Esophagus muscularis mucosa (tissue), 4 donors: Measurements from ENCODE around the gene RGS4. TPM values are rescaled to one million over a fixed set of nuclear protein-coding genes. Genes with fewer than 3 reads are reported as not detected.

Source experiments
- DNase-seq: peaks from one replicate; pipeline ENCODE4 v3.0.0-alpha.2; 2017; ENCODE audit errors: extremely low spot score
- H3K27ac ChIP-seq, 4 donors: fragments of 200-600 bp; sonication (generic); replicated peaks in 1 of 4; 1 replicate in 3 of 4; 2 replicates in 1 of 4; pipeline ENCODE4 v1.5.1; 2016 to 2019; ENCODE audit warnings: mild to moderate bottlenecking in 1 of 4
- H3K27me3 ChIP-seq, 4 donors: fragments of 200-600 bp; sonication (generic); one replicate each; pipeline versions ENCODE4 v1.5.1 to v1.6.0; 2016 to 2019
- H3K36me3 ChIP-seq, 4 donors: fragments of 200-600 bp; sonication (generic); one replicate each; pipeline ENCODE4 v1.5.1; 2016 to 2019
- H3K4me1 ChIP-seq, 4 donors: fragments of 200-600 bp; sonication (generic); one replicate each; pipeline ENCODE4 v1.5.1; 2016 to 2019
- H3K4me3 ChIP-seq, 4 donors: fragments of 200-600 bp; sonication (generic); 1 replicate in 2 of 4; 2 replicates in 2 of 4; pipeline ENCODE4 v1.5.1; 2016 to 2019; ENCODE audit warnings: mild to moderate bottlenecking in 4 of 4, moderate library complexity in 1 of 4
- H3K9me3 ChIP-seq, 4 donors: fragments of 200-600 bp; sonication (generic); 1 replicate in 3 of 4; 2 replicates in 1 of 4; pipeline ENCODE4 v1.5.1; 2016 to 2019
- EP300 ChIP-seq: sonication (generic); formaldehyde crosslinking; IDR thresholded peaks from one replicate; pipeline ENCODE4 v1.6.1; 2017; ENCODE audit warnings: antibody characterized with exemption
- POLR2A ChIP-seq: fragments of 450-650 bp; IDR thresholded peaks from one replicate; pipeline ENCODE4 v1.6.1; 2017; ENCODE audit warnings: antibody characterized with exemption, moderate library complexity, mild to moderate bottlenecking, low read depth
- POLR2AphosphoS5 ChIP-seq, 2 donors: sonication (generic); formaldehyde crosslinking; IDR thresholded peaks; one replicate each; pipeline ENCODE4 v1.6.1; 2017; ENCODE audit warnings: antibody characterized with exemption in 2 of 2
- WGBS: methylation state at CpG from one replicate; pipeline ENCODE4 v1.1.5; 2018; 5-methylcytosine and 5-hydroxymethylcytosine counted together
- intact Hi-C: fragments of 100-400 bp; cut with DNase I; formaldehyde crosslinking; loops from one replicate; pipeline ENCODE4 v1.15.1; 2023
- total RNA-seq, 4 donors: library from RNA; depleted of rRNA; stranded (reverse); fragments of >200 nt; gene quantifications; one replicate each; pipeline versions ENCODE4 v1.1.0 to v1.2.1, GENCODE V29; 2016
- TF ChIP-seq, protein P1 (sequence below), 3 experiments: fragments of 200-600 bp in 2 of 3; fragments of 450-650 bp in 1 of 3; sonication (generic) in 2 of 3; IDR thresholded peaks; one replicate each; pipeline ENCODE4 v1.5.1; 2017 to 2019; ENCODE audit warnings: antibody characterized with exemption in 3 of 3, mild to moderate bottlenecking in 2 of 3, moderate library complexity in 1 of 3

Gene RGS4
- total RNA-seq, 4 donors from 2014 or later, result 15.8 to 39.9 (median 24.0) TPM

GRCh38 chr1:163090321-163090945 lies 21.3 kb downstream of the RGS4 start:
- Histone ChIP-seq H3K4me1 (peaks cover 0 to 25% (median 15%) of the 10 kb centered on the region in 4 donors), H3K9me3 (no peaks in the 10 kb centered on the region), H3K36me3 (no peaks in the 10 kb centered on the region), H3K27me3 (no peaks in the 10 kb centered on the region), H3K4me3 (no peak overlapping the region), H3K27ac (no peak overlapping the region)
- no peak for DNase-seq
- 87% methylated on average over 3 of the region's 3 CpGs for WGBS
- intact Hi-C loops, result no loop called here
- TF ChIP-seq EP300, result no peak
- TF ChIP-seq, protein P1, sequence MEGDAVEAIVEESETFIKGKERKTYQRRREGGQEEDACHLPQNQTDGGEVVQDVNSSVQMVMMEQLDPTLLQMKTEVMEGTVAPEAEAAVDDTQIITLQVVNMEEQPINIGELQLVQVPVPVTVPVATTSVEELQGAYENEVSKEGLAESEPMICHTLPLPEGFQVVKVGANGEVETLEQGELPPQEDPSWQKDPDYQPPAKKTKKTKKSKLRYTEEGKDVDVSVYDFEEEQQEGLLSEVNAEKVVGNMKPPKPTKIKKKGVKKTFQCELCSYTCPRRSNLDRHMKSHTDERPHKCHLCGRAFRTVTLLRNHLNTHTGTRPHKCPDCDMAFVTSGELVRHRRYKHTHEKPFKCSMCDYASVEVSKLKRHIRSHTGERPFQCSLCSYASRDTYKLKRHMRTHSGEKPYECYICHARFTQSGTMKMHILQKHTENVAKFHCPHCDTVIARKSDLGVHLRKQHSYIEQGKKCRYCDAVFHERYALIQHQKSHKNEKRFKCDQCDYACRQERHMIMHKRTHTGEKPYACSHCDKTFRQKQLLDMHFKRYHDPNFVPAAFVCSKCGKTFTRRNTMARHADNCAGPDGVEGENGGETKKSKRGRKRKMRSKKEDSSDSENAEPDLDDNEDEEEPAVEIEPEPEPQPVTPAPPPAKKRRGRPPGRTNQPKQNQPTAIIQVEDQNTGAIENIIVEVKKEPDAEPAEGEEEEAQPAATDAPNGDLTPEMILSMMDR (IDR thresholded peaks at IDR 0.05), result no peak

GRCh38 chr1:163093169-163093568 lies 24.0 kb downstream of the RGS4 start:
- DNase-seq, result no peak
- peaks cover 0 to 30% (median 10%) of the 10 kb centered on the region in 4 donors for H3K4me1 ChIP-seq
- intact Hi-C loops, result no loop called here
- H3K9me3 ChIP-seq, result no peaks in the 10 kb centered on the region
- 85% methylated on average over 4 of the region's 4 CpGs for WGBS
- no peaks in the 10 kb centered on the region for H3K36me3 ChIP-seq
- no peak overlapping the region for H3K27ac ChIP-seq
- H3K27me3 ChIP-seq, result no peaks in the 10 kb centered on the region
- H3K4me3 ChIP-seq, result no peak overlapping the region
- TF ChIP-seq, protein P1 (IDR thresholded peaks at IDR 0.05), result no peak
- no peak for TF ChIP-seq POLR2A
- no peak for TF ChIP-seq EP300
- TF ChIP-seq POLR2AphosphoS5 (IDR thresholded peaks at IDR 0.05), result no peak

GRCh38 chr1:163093579-163093978 lies 24.4 kb downstream of the RGS4 start:
- no peak for TF ChIP-seq POLR2A
- no peak for TF ChIP-seq POLR2AphosphoS5 (IDR thresholded peaks at IDR 0.05)
- TF ChIP-seq, protein P1 (IDR thresholded peaks at IDR 0.05), result no peak
- no peak for TF ChIP-seq EP300

DNA sequence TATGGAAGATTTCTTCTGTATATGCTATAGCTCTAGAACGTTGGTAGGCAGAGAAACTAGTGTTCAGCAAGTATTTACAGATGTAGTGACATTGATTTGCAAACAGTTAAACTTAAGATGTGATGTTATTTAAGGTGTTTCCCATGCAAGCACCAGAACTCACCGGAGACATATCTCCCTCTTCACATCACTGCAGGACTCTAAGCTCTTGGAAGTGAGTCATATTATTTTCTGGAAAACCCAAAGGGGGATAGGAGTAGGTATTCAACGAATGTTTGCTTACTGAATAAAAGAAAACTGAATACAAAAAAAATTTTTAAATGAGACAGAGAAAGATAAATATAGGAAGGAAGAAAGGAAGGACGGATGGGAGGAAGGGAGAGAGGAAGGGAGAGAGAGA lies 25.0 kb downstream of the RGS4 start:
- Histone ChIP-seq H3K4me1 (peaks cover 0 to 30% (median 10%) of the 10 kb centered on the region in 4 donors), H3K36me3 (no peaks in the 10 kb centered on the region), H3K27ac (peak overlapping the region in 2 of 4 donors; percentile 9 to 53), H3K27me3 (no peaks in the 10 kb centered on the region), H3K4me3 (no peak overlapping the region), H3K9me3 (no peaks in the 10 kb centered on the region)
- WGBS, result 41% methylated on average over 4 of the region's 4 CpGs
- TF ChIP-seq EP300 (no peak), POLR2AphosphoS5 (IDR thresholded peaks at IDR 0.05) (no peak), POLR2A (no peak)
- TF ChIP-seq, protein P1 (IDR thresholded peaks at IDR 0.05), result no peak
- intact Hi-C loops, result no loop called here
- no peak for DNase-seq

More at GRCh38 chr1:163093579-163093978, 24.4 kb downstream of the RGS4 start:
- DNase-seq, result no peak
- Histone ChIP-seq H3K27ac (peak overlapping the region in 1 of 4 donors; percentile 53), H3K9me3 (no peaks in the 10 kb centered on the region), H3K36me3 (no peaks in the 10 kb centered on the region), H3K27me3 (no peaks in the 10 kb centered on the region), H3K4me3 (no peak overlapping the region), H3K4me1 (peaks cover 0 to 30% (median 10%) of the 10 kb centered on the region in 4 donors)
- 88% methylated on average over 6 of the region's 9 CpGs for WGBS
- intact Hi-C loops, result no loop called here

DNA sequence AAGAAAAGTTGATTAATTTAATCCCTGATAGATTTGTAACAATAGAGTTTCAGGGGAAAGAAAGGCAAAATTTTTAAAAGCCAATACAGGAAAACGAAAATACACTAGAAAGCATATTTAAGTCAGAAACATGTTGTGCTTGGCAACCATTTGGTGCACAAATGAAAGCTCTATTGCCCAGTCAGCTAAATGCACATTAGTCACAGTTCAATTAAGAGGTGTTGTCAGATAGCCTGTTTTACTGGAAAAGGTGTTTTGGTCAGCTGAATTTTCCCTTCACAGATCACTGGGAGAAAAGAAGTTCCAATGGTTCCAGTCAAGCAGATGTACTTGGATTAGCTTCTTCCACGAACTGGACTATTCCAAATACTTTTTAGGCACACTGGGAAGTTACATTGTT lies 25.4 kb downstream of the RGS4 start:
- intact Hi-C loops, result no loop called here

More for the DNA sequence above, 25.4 kb downstream of the RGS4 start:
- no peak for TF ChIP-seq POLR2A
- peak; percentile 83 for TF ChIP-seq EP300
- WGBS, result 41% methylated on average over 2 of the region's 2 CpGs
- Histone ChIP-seq H3K36me3 (no peaks in the 10 kb centered on the region), H3K27ac (peak overlapping the region in 2 of 4 donors; percentile 9 to 53), H3K4me1 (peaks cover 0 to 30% (median 10%) of the 10 kb centered on the region in 4 donors), H3K27me3 (no peaks in the 10 kb centered on the region), H3K4me3 (no peak overlapping the region), H3K9me3 (no peaks in the 10 kb centered on the region)
- DNase-seq, result no peak
